ENCODE measurements around the gene TMEM272. TPM values are rescaled to one million over a fixed set of nuclear protein-coding genes. Genes with fewer than 3 reads are reported as not detected.

TMEM272 gene
- total and polyA plus RNA-seq, 12 donors: 0.09 to 2.7 (median 0.56) TPM

GRCh38 chr13:51817717-51818116 lies 27.3 kb downstream of the TMEM272 start:
- WGBS, 2 donors: 85 to 89% methylated on average over 8 of the region's 8 CpGs
- H3K9me3 ChIP-seq: no peaks in the 10 kb centered on the region
- peak overlapping the region in 4 of 10 donors; percentile 16 to 83 (median 34) for H3K27ac ChIP-seq
- DNase-seq: no peak
- no peaks in the 10 kb centered on the region for H3K36me3 ChIP-seq
- no peaks in the 10 kb centered on the region for H3K27me3 ChIP-seq
- H3K4me3 ChIP-seq: no peak overlapping the region
- TF ChIP-seq, protein P1, sequence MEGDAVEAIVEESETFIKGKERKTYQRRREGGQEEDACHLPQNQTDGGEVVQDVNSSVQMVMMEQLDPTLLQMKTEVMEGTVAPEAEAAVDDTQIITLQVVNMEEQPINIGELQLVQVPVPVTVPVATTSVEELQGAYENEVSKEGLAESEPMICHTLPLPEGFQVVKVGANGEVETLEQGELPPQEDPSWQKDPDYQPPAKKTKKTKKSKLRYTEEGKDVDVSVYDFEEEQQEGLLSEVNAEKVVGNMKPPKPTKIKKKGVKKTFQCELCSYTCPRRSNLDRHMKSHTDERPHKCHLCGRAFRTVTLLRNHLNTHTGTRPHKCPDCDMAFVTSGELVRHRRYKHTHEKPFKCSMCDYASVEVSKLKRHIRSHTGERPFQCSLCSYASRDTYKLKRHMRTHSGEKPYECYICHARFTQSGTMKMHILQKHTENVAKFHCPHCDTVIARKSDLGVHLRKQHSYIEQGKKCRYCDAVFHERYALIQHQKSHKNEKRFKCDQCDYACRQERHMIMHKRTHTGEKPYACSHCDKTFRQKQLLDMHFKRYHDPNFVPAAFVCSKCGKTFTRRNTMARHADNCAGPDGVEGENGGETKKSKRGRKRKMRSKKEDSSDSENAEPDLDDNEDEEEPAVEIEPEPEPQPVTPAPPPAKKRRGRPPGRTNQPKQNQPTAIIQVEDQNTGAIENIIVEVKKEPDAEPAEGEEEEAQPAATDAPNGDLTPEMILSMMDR (IDR thresholded peaks at IDR 0.05): no peak
- no peak for ATAC-seq
- peaks cover 4 to 49% (median 26%) of the 10 kb centered on the region in 9 donors for H3K4me1 ChIP-seq
- intact Hi-C loops (cut with DNase I): loop anchor here in 7 of 10 donors (5.0 to 10.0 kb wide), 4 partner anchors 177 to 310 kb away; partner anchors contain the start of genes NEK5 (in 6 of the 7), ALG11 (in 1 of the 7) and ATP7B (in 1 of the 7)

DNA sequence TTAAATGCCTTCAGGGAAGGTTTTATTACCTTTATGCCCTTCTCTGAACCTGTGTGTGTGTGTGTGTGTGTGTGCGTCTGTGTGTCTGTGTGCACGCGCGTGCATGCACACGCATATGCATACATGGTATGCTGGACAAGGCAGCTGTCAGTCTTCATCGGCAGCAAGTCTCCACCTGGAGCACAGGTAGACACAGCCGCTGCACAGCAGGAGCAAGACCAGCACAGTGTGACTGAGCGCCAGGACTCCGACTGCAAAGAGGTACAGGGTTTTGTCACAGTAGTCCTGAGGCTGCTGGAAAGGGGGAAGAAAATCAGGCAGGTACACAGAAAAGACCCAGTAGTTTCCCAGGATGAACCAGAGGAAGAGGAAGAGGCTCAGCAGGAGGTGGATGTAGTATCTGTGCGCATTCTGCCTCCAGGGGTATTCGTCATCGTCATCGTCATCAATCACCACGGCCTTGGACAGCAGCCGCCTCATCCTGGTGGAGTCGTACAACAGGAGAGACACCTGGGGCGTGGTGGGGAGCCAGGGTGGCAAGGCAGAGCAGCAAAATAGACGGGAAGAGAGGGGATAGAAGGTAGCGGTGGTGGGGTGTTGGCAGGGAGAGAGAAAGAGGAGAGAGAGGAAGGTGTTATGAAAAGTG lies 28.2 kb downstream of the TMEM272 start:
- WGBS, 2 donors: 83 to 88% methylated on average over 19 of the region's 19 CpGs
- ATAC-seq: no peak
- Histone ChIP-seq H3K27me3 (no peaks in the 10 kb centered on the region), H3K4me1 (peaks cover 4 to 45% (median 22%) of the 10 kb centered on the region in 9 donors), H3K27ac (no peak overlapping the region), H3K4me3 (no peak overlapping the region), H3K36me3 (no peaks in the 10 kb centered on the region), H3K9me3 (no peaks in the 10 kb centered on the region)
- DNase-seq: no peak
- TF ChIP-seq, protein P1 (IDR thresholded peaks at IDR 0.05): no peak
- intact Hi-C loops (cut with DNase I): loop anchor here in 7 of 10 donors (5.0 to 10.0 kb wide), 4 partner anchors 178 to 311 kb away; partner anchors contain the start of genes NEK5 (in 6 of the 7), ALG11 (in 1 of the 7) and ATP7B (in 1 of the 7)

- Histone ChIP-seq H3K27ac (no peak overlapping the region), H3K9me3 (no peaks in the 10 kb centered on the region), H3K4me3 (no peak overlapping the region), H3K27me3 (no peaks in the 10 kb centered on the region), H3K36me3 (no peaks in the 10 kb centered on the region), H3K4me1 (peaks cover 4 to 41% (median 22%) of the 10 kb centered on the region in 9 donors)
- whole genome bisulfite sequencing, 2 donors: 82% methylated on average over 11 of the region's 11 CpGs
- TF ChIP-seq, protein P1 (IDR thresholded peaks at IDR 0.05): no peak
- no peak for DNase-seq
- intact Hi-C loops (cut with DNase I): loop anchor here in 7 of 10 donors (1.0 to 10.0 kb wide), 7 partner anchors 16 to 311 kb away; partner anchors contain the start of genes NEK5 (in 6 of the 7), ALG11 (in 1 of the 7) and ATP7B (in 1 of the 7)
- ATAC-seq: no peak
Measured at GRCh38 chr13:51815848-51816247, 29.1 kb downstream of the TMEM272 start.

DNA sequence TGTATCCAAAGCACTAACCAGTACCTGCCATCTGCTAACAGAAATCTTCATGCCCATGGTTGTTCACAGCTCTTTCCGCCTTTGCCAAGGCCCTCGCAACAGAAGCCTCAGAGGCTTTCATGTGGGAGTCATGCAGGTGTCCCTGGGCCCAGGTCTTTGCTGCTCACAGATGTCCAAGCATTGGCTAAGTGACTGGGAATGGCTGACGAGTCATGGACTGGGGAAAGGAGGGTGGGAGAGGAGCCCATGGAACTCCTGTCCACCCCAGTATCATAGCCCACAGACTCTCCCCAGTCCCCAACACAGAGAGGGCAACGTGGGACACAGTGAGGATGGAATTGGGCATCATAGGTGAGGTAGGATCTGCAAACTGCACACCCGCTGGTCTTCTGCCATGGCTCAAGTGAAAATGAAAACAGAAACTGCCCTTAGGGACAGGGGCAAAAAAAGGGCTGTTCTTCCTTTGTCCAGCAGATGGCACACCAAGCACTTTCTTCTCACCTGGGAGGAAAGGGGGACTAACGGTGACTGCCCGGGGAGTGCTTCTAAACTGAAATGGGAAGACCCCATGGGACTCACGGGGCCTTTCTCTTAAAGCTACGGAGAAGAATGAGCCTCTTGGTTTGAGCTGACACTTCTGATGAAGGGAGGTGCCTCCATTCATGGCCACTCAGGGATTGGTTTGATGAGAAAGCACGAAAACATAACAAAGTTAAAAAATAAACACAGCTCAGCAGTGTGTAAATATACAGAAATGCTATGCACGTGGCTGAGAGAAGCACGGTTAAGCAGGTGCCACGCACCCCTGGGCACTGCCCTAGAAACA lies 29.9 kb downstream of the TMEM272 start:
- intact Hi-C loops (cut with DNase I): loop anchor here in 7 of 10 donors (1.0 to 10.0 kb wide), 7 partner anchors 17 to 312 kb away; partner anchors contain the start of genes NEK5 (in 6 of the 7), ALG11 (in 1 of the 7) and ATP7B (in 1 of the 7)
- DNase-seq: peak in 1 of 2 donors; percentile 66
- peak overlapping the region in 6 of 10 donors; percentile 20 to 30 (median 26) for H3K4me3 ChIP-seq
- peak; percentile 49 to 73 (median 64) for ATAC-seq
- WGBS, 2 donors: 24 to 28% methylated on average over 13 of the region's 13 CpGs
- no peaks in the 10 kb centered on the region for H3K36me3 ChIP-seq
- peak overlapping the region in 2 of 10 donors; percentile 33 to 66 for H3K27ac ChIP-seq
- no peaks in the 10 kb centered on the region for H3K27me3 ChIP-seq
- TF ChIP-seq, protein P1 (IDR thresholded peaks at IDR 0.05): peak; percentile 75 to 90 (median 85)
- no peaks in the 10 kb centered on the region for H3K9me3 ChIP-seq
- H3K4me1 ChIP-seq: peaks cover 4 to 38% (median 22%) of the 10 kb centered on the region in 9 donors
